GM15510 (cell line): ENCODE measurements around the gene DKK3.

Experiments used
- POLR2A ChIP-seq: IDR thresholded peaks from 3 replicates; pipeline ENCODE4 v1.6.1; 2011; ENCODE audit warnings: borderline replicate concordance; ENCODE audit not compliant: insufficient read length; ENCODE audit errors: extremely low read depth

Gene DKK3

DNA sequence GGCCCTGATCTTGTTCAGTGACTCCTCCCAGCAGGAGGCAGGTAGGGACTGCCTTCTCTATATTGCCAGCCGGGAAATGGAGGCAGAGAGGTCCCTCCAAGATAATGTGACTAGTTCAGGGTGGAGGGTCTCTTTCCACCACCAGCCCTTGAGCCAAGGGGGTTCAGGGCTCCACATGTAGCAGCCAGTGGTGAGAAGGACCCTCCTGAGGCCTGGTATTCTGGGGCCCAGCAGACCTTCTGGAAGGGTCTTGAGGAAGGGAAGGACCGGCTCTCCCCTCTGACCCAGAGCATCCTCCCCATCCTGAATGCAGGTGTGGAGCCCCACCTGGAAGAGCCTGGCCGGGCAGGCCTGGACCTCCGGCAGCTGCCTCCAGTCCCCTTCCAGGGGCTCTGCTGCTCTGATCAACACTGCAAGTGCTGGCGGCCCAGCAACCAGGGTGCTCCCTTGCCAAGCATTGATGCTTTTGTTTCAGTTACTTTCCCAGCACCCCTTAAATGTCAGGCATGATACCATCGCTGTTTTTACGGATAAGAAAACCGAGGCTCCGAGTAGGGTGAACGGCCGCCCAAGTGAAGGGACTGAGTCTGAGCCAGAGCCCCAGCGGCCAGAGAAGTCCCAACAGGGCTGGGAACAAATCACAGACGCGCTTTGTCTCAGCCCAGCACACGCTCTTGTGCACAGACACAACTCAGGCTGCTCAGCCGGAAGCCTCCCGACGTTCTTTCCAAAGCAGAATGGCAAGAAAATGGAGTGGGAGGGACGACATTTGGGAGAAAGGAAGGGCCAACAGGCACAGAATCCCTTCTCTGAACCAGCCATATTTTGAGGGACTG, 38.8 kb downstream of the DKK3 start:
- no peak for TF ChIP-seq POLR2A

DNA sequence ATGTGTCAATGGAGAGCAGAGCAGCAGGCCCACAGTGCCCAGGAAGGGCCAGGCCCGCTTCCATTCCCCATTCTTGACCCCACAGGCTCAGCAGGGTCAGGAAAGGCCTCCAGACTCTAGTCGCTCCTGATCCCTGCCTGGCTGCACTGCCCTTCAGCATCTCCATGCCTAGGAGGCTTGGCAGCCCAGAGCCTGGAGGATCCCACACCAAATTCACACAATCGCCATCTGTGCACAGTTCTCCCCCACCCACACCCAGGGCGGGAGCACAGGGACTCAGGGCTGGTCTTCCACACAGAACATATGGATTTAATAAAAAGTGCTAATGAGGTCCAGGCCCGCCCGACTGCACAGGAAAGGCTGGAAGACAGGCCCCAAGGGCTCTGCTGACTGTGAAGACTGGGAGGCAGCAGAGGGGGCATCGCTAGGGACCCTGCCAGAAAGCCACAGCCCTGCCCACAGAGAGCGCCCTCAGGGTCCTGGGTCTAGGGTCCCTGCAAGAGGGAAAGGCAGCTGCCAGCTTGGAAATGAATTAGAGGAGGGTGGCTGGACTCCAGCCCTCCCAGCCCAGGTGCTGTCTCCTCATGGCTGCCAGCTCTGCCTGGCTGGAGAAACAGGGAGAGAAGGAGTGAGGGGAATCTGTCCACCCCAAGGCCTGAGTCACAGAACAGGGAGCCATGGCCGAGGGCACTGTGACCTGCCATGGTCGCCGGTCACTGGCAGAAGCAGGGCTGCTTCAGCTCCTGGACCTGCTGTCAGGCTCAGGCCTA, 39.7 kb downstream of the DKK3 start:
- no peak for TF ChIP-seq POLR2A

DNA sequence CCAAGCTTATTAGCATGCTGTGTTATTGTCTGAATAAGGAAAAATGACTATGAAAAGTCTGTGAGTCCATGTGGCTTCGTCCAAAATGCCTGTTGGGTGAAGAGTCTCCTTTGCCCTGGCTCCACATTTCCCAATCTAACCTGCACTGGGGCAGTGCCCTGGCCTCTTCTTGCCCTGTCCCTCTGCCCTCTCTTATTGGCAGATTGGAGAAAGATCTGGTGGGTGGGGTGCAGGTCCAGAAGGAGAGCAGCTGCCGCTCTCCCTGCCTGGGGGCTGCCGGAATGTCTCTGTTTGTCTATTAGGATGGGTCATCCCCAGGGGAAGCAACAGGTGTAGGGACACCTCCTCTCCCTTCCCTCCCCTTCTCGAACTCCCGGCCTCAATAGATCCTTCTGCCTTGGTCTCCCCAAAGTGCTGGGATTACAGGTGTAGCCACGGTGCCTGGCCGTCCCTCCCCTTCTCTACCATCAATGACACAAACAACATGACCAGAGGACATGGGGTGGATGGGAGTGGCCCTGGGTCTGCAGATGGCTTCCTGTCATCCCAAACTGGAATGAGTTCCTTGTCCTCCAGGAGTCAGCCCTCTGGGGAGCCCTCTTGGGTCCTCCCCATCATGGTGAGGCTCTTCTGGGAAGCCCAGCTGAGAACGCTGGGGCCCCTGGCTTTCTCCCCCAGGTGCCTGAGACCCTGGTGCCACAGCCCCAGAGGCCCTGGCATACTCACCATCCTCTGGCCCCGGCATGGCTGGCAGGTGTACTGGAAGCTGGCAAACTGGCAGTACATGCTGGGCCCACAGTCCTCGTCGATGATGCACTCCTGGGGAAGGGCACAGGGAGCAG, 40.5 kb downstream of the DKK3 start:
- no peak for TF ChIP-seq POLR2A

DNA sequence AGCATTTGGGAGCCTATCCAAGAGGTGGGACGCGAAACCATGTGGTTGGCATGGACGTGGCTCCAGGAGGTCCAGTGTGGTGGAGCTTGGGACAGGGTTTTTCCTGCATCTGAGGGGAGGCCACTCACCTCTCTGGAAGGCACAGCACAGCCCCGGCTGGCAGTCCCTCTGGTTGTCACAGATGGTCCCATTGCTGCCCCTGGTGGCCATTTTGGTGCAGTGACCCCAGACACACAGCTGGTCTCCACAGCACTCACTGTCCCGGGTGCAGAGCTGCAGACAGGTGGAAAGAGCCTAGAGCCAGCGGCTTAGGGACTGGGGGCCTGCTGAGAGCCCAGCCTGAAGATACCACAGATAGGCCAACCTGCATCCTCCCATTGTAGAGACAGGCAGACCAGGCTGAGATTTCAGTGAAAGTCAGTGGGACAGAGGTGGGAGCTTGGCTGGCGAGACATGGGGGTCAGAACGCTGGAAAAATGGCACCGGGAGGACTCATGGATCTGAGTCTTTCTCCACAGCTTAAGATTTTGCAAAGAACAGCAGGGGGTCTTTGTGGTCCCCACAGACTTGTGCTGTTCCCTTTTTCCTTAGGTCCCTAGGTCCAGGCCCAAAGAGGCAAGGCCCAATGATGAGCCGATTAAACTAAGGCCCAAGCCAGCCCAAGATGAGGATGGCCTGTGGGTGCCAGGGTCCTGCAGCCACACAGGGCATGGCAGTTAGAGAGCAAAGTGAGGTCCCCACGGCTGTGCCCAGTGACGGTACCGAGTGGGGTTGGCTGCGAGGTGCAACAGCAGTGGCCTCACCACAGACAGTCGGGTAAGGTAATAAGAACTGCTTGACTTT, 41.4 kb downstream of the DKK3 start:
- TF ChIP-seq POLR2A, result no peak

DNA sequence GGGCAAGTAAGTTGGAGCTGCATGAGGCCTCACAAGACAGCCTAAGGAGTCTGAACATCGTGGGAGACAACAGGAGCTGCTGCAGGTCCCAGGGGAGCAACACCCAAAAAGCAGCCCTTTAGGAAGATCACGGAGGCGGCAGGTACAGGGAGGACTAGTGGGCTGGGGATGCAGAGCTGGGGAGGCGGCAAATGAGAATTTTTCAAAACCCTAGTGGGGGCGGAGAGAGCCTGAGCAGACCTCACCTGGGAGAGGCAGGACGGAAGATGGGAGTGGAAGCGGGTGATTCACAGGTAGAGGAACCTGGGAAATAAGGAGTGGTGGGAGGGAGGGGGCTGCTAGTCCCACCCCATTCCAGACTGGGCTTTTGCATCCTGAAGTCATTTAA, 42.1 kb downstream of the DKK3 start:
- TF ChIP-seq POLR2A, result no peak

DNA sequence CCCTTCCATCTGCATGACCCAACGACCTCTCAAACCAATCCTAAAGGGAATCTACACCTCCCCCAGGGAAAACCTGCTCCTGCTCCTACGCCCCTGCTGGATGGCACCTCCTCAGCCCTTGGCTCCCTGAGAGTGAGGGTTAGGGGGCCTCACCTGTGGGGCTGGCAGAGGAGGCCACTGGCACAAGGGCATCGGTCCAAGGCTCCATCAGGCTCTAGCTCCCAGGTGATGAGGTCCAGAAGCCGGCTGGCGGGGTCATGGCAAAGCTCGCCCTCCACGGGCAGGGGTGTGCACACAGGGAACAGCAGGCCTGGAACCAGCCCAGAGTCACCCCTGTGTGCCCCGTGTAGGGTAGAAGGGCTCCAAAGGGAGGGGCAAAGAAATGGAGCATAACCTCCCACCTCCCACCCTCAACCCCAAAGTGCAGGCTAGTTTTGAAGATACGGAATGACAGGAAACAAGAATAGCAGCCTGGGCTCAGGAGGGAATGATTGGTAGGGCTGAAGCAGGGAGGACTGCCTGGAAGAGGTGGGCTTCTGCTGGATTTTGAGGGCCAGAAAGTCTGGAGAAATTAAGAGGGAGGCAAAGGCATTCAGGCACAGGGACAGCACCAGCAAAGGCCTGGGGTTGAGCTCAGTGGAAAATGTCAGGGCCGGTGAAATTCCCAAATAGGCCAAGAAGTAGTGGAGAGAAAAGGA, 42.6 kb downstream of the DKK3 start:
- TF ChIP-seq POLR2A, result no peak

DNA sequence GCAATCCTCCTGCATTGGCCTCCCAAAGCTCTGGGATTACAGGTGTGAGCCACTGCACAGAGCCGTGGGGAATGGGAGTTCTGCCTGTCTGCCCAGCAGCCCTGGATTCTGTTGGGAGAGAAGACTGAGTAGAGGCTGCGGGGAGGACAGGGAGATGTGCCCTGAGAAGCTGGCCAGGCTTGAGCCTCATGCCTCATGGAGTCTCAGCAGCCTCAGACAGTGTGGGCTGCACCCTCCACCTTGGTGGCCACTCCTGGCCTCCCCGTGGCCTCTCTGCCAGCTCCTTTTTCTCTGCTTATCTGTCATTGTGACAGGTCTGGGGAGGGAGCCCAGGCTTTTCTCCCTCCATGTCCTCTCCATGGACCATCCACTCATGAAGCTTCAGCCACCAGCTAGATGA, 43.2 kb downstream of the DKK3 start:
- TF ChIP-seq POLR2A, result no peak

DNA sequence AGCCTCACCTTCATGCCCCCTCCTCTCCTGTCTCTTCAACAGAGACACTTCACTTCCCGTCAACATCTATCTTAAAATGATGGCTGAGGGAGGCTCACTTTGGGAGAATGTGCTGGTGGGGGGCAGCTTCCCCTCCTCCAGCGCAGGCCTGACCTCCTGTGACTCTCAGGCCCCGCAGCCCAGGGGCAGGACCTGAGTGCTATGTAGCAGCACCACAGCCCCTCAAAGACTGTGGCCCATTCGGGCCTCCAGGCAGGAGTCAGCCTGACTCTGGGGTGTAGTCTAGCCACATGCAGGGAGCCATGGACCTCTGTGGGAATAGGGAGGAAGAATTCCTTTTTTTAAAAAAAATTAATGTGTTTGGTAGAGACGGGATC, 43.7 kb downstream of the DKK3 start:
- TF ChIP-seq POLR2A, result no peak

DNA sequence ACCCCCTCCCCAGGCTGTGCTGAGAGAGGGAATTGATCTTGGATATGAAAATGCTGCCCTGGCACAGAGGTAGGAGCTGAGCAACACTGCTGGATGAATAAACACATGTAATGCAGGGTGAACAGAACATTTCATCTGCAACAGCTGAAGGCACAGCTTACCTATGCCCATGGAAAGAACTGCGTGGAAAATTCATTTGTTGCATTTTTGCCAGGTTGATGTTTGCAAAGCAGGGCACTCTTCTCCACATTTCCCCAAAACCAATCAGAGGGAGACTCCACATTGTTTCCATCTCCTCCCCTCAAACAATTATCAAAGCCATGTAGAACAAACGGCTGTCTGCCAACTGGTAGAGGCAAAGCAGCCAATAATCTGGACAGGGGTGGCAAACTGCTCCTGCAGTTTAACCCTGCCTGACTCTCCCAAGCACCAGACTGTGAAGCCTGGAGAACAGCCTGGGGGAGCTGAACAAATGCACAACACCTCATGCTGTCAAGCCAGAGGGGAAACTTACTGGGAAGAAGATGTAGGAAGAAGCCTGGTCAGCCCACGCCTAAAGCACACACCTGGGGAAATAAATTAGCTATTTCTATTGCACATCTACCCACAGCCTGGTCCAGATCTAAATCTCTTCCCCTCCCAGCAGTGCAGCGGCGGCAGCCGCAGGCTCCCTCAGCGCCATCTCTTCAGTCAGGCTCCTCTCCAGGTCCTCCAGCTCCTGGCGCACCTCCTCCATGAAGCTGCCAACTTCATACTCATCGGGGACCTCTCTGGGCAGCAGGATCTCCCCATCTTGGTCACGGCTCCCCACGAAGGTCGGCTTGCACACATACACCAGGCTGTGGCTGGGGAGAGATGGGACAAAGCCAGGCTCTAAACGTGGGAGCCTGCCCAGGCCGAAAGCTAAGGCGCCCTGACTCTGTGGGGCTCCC, 44.3 kb downstream of the DKK3 start:
- no peak for TF ChIP-seq POLR2A

DNA sequence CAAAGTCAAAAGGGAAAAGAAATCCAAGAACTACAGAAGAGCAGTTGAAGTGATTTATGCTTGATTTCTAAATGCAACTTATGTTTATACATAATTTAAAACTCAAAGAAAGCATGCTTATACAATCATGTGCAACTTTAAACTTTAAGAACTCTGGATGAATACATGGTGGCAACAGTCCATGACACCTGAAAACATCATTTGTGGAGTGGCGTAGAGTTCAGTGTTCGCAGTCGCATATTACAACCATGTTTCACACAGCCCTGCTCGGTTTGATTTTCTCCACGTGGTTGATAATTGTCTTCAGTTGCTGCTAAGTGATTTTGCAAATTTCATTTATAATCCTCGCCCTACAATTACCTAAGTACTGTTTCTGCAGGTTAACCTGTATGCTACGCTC, 45.4 kb downstream of the DKK3 start:
- TF ChIP-seq POLR2A, result no peak

DNA sequence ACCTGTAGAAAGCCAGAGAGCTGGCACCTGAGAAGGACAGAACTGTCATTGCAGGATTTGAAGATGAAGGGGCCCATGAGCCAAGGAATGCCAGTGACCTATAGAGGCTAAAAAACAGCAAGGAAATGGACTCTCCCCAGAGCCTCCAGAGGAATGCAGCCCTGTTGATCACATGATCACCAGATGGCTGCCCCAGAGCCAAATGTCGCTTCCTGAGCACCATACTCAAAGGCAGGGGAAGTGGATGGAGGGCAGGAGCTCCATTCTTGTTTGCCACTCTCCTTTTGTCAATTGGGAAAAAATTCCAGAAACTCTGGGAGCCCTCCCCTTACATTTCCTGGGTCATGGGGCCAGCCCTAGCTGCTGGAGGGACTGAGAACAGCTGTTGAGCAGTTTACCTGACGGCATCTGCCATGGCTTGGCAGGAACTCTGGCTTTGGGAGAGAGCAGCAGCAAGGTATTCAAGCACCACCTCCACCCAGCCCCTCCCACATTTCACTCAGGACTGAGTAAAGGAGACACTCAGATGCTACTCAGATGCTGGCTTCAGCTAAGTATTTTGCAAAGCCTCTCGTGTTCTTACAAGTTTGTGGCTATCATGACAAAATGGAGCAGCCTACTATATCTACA, 46.9 kb downstream of the DKK3 start:
- no peak for TF ChIP-seq POLR2A

DNA sequence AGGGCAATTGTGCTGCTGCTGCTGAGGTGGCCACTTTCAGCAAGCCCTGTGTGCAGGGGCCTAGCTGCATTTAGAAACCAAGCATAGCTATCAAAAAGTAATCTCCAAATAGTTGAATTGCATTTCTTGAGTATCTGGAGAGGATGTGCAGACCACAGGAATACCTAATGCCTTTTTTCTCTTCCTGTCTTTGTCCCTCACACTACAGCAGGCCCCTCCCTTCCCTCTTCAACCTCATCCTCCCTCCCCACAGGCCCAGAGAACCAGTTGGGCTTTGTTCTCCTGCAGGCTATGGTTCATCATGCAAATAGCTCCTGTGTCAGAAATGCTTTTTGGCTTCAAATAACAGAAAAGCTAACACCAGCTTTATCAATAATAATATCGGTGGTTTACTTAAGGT, 47.7 kb downstream of the DKK3 start:
- no peak for TF ChIP-seq POLR2A

DNA sequence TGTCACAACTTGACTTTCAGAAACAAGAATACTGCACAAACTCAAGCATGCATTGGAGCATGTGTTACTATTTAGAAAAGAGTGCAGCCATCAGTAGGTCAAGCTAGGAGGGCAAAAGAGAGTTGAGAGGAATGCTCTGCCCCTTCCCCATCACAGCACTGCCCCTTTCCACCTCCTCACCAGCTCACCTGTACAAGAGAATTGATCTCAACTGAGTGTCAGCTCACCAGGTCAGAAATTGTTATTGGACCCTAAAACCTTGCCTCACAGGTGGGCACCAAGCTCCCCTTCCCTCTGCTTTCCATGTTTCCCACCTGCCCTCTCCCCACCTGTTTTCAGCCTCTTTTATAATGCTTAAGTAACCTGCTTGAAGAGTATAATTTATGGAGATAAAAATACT, 48.8 kb downstream of the DKK3 start:
- no peak for TF ChIP-seq POLR2A
